Prostate gland (tissue), 2 donors: ENCODE results near the gene RBM38.

Experiments
- CTCF ChIP-seq, 4 experiments: fragments of 200-600 bp in 2 of 4; fragments of 450-650 bp in 2 of 4; sonication (generic) in 2 of 4; IDR thresholded peaks; 1 replicate in 3 of 4; 2 replicates in 1 of 4; pipeline ENCODE4 v1.5.1; 2016 to 2019; ENCODE audit warnings: antibody characterized with exemption in 4 of 4, mild to moderate bottlenecking in 2 of 4, moderate library complexity in 2 of 4
- POLR2A ChIP-seq: fragments of 450-650 bp; IDR thresholded peaks from one replicate; pipeline ENCODE4 v1.6.1; 2016; ENCODE audit warnings: antibody characterized with exemption, mild to moderate bottlenecking

- TF ChIP-seq POLR2A (no peak), CTCF (IDR thresholded peaks at IDR 0.05) (no peak)
Observed at GRCh38 chr20:57425150-57426013, 34.2 kb downstream of the RBM38 start.
